Stimulated activated CD4-positive, alpha-beta T cell treated with anti-CD3 and anti-CD28 coated beads, TNF-alpha, amount 100 ng/mL, for 1 hour (primary cell): ENCODE data around the gene KTI12.
"Not testable (repeated sequence)": the region's sequence is repeated elsewhere in the genome, so short reads cannot be mapped to it uniquely, and the experiment has no call there.

ENCODE experiments used
- DNase-seq, 3 donors: peaks; one replicate each; pipeline ENCODE4 v3.0.0-alpha.2; 2020; ENCODE audit warnings: low read depth in 3 of 3, low spot score in 1 of 3

The KTI12 gene

GRCh38 chr1:52041551-52042185, 8.1 kb upstream of the KTI12 start:
- no peak for DNase-seq

GRCh38 chr1:52037909-52038308, 4.3 kb upstream of the KTI12 start:
- no peak for DNase-seq

- DNase-seq: no peak
Observed at GRCh38 chr1:52037402-52037814, 3.8 kb upstream of the KTI12 start.

- no peak for DNase-seq
Observed at GRCh38 chr1:52034050-52034384, 407 bp upstream of the KTI12 start.

GRCh38 chr1:52032785-52033131, 852 bp downstream of the KTI12 start:
- no peak for DNase-seq

GRCh38 chr1:52032124-52032784, 1.4 kb downstream of the KTI12 start:
- DNase-seq: no peak

- not testable (repeated sequence) for DNase-seq
Observed at GRCh38 chr1:52028839-52029238, 4.8 kb downstream of the KTI12 start.

- no peak for DNase-seq
Observed at GRCh38 chr1:52028328-52028727, 5.3 kb downstream of the KTI12 start.

GRCh38 chr1:52026278-52026677, 7.3 kb downstream of the KTI12 start:
- no peak for DNase-seq

- no peak for DNase-seq
Observed at GRCh38 chr1:52022133-52022532, 11.5 kb downstream of the KTI12 start.

- no peak for DNase-seq
Observed at GRCh38 chr1:52008071-52008809, 25.4 kb downstream of the KTI12 start.

- DNase-seq: no peak
Observed at GRCh38 chr1:52007215-52008002, 26.2 kb downstream of the KTI12 start.

GRCh38 chr1:52006081-52006553, 27.5 kb downstream of the KTI12 start:
- DNase-seq: not testable (repeated sequence)

GRCh38 chr1:52005548-52005947, 28.1 kb downstream of the KTI12 start:
- not testable (repeated sequence) for DNase-seq

GRCh38 chr1:52003877-52004276, 29.7 kb downstream of the KTI12 start:
- no peak for DNase-seq

GRCh38 chr1:52002038-52002917, 31.3 kb downstream of the KTI12 start:
- DNase-seq: peak in 2 of 3 donors; percentile 22 to 27

- DNase-seq: no peak
Observed at GRCh38 chr1:51998701-51999100, 34.9 kb downstream of the KTI12 start.

- no peak for DNase-seq
Observed at GRCh38 chr1:51997974-51998382, 35.6 kb downstream of the KTI12 start.

GRCh38 chr1:51990478-51990965, 43.1 kb downstream of the KTI12 start, which contains the start of gene RAB3B:
Gene RAB3B (minus strand): TSS chr1:51990700. CDS start chr1:51977117, 13,583 bp downstream.
- peak; percentile 35 to 82 (median 67) for DNase-seq
